Measurements from ENCODE around the gene OSTC.
"Not testable (repeated sequence)": the region's sequence is repeated elsewhere in the genome, so short reads cannot be mapped to it uniquely, and the experiment has no call there.

Gene OSTC

GRCh38 chr4:108703966-108704365 is 53.6 kb downstream of the OSTC start:
- ChIA-PET CTCF (interaction anchor here (0.8 kb wide), 1 partner anchor 757 kb away, joined by 4 read pairs; no protein-coding TSS in a partner anchor), POLR2A (ENCODE audit: low non-redundant PET) (no interaction called here)
- TF ChIP-seq CTCF (conservative IDR thresholded peaks at IDR 0.05; ENCODE audit: low read depth) = no peak
- DNase-seq (ENCODE audit: low spot score) = no peak
- H3K27ac ChIP-seq = no peak overlapping the region

- ChIA-PET POLR2A (ENCODE audit: low non-redundant PET) (no interaction called here), CTCF (no interaction called here)
- no peak for DNase-seq (ENCODE audit: low spot score)
- no peak overlapping the region for H3K27ac ChIP-seq
- no peak for TF ChIP-seq CTCF (conservative IDR thresholded peaks at IDR 0.05; ENCODE audit: low read depth)
Observed at GRCh38 chr4:108706289-108706688, 55.9 kb downstream of the OSTC start.

GRCh38 chr4:108709234-108709633 is 58.8 kb downstream of the OSTC start:
- ChIA-PET POLR2A (ENCODE audit: low non-redundant PET) (no interaction called here), CTCF (no interaction called here)
- no peak for TF ChIP-seq CTCF (conservative IDR thresholded peaks at IDR 0.05; ENCODE audit: low read depth)
- DNase-seq (ENCODE audit: low spot score) = no peak
- H3K27ac ChIP-seq = no peak overlapping the region

- POLR2A ChIA-PET (ENCODE audit: low non-redundant PET) = no interaction called here
- DNase-seq (ENCODE audit: low spot score) = no peak
- no peak for TF ChIP-seq CTCF (conservative IDR thresholded peaks at IDR 0.05; ENCODE audit: low read depth)
- H3K27ac ChIP-seq = no peak overlapping the region
- CTCF ChIA-PET = no interaction called here
Observed at GRCh38 chr4:108709722-108710121, 59.3 kb downstream of the OSTC start.

- POLR2A ChIA-PET (ENCODE audit: low non-redundant PET); DNase-seq (ENCODE audit: low spot score); H3K27ac ChIP-seq; CTCF ChIA-PET: not testable (repeated sequence)
Observed at GRCh38 chr4:108710578-108710977, 60.2 kb downstream of the OSTC start.

GRCh38 chr4:108714880-108715279 is 64.5 kb downstream of the OSTC start:
- TF ChIP-seq CTCF (conservative IDR thresholded peaks at IDR 0.05; ENCODE audit: low read depth) = no peak
- no peak for DNase-seq (ENCODE audit: low spot score)
- POLR2A ChIA-PET (ENCODE audit: low non-redundant PET) = no interaction called here
- CTCF ChIA-PET = interaction anchor here (0.6 kb wide), 1 partner anchor 1871 kb away, joined by 3 read pairs; no protein-coding TSS in a partner anchor
- no peak overlapping the region for H3K27ac ChIP-seq

GRCh38 chr4:108716340-108716739 is 65.9 kb downstream of the OSTC start:
- ChIA-PET CTCF (no interaction called here), POLR2A (ENCODE audit: low non-redundant PET) (no interaction called here)
- no peak for TF ChIP-seq CTCF (conservative IDR thresholded peaks at IDR 0.05; ENCODE audit: low read depth)
- no peak for DNase-seq (ENCODE audit: low spot score)
- H3K27ac ChIP-seq = no peak overlapping the region

Data from RWPE1 (cell line).